IMR-90 (cell line): ENCODE measurements around the gene SOX12. TPM values are rescaled to one million over a fixed set of nuclear protein-coding genes. Genes with fewer than 3 reads are reported as not detected.

ENCODE experiments used
- ATAC-seq: fragments of 200-7000 bp; cut with Tn5 transposase; 2 replicates; pipeline ENCODE4 v1.9.1; 2020; ENCODE audit warnings: low read depth, mild to moderate bottlenecking, moderate library complexity
- BruUV-seq: library from RNA; stranded (reverse); fragments of 400-500 nt; replicated peaks from 2 replicates; lab custom pipeline; 2021; lab: Mats Ljungman, UMichigan
- CTCF ChIA-PET: fragments of 300-600 bp; formaldehyde crosslinking; extraction: SDS; loops from one replicate; lab custom pipeline; 2021; ENCODE audit warnings: antibody characterized with exemption; lab: Yijun Ruan, JAX
- POLR2A ChIA-PET: fragments of 300-600 bp; sonication (Branson Sonifier 250); formaldehyde crosslinking; loops from one replicate; lab custom pipeline; 2022; ENCODE audit warnings: antibody characterized with exemption; ENCODE audit not compliant: unreplicated experiment; lab: Charles Lee
- DNase-seq: peaks from one replicate; pipeline ENCODE4 v3.0.0; 2013
- H2AFZ ChIP-seq: replicated peaks from 2 replicates; pipeline ENCODE3; 2013; ENCODE audit warnings: low read length, mild to moderate bottlenecking; ENCODE audit not compliant: poor library complexity
- H2AK5ac ChIP-seq: 2 replicates; pipeline ENCODE4 v1.6.1; 2013; ENCODE audit warnings: low read depth, low read length, inconsistent platforms
- H2AK9ac ChIP-seq: replicated peaks from 2 replicates; pipeline ENCODE3; 2013; ENCODE audit warnings: mild to moderate bottlenecking, low read depth, low read length, moderate library complexity; ENCODE audit not compliant: poor library complexity
- H2BK120ac ChIP-seq: 2 replicates; pipeline ENCODE4 v1.6.1; 2013; ENCODE audit warnings: low read depth, low read length, inconsistent platforms
- H2BK15ac ChIP-seq: 3 replicates; pipeline ENCODE4 v1.6.1; 2013; ENCODE audit warnings: low read depth, low read length, inconsistent platforms
- H2BK20ac ChIP-seq: 2 replicates; pipeline ENCODE4 v1.6.1; 2013; ENCODE audit warnings: low read depth, mild to moderate bottlenecking, inconsistent platforms, low read length, moderate library complexity
- H2BK5ac ChIP-seq: 2 replicates; pipeline ENCODE4 v1.6.1; 2013; ENCODE audit warnings: mild to moderate bottlenecking, low read depth, low read length, inconsistent platforms; ENCODE audit not compliant: poor library complexity, severe bottlenecking
- H3K14ac ChIP-seq: replicated peaks from 2 replicates; pipeline ENCODE4 v1.6.1; 2013; ENCODE audit warnings: low read depth, low read length, inconsistent platforms
- H3K18ac ChIP-seq: 2 replicates; pipeline ENCODE4 v1.6.1; 2013; ENCODE audit warnings: low read depth, low read length, control low read depth
- H3K23ac ChIP-seq: 2 replicates; pipeline ENCODE4 v1.6.1; 2013; ENCODE audit warnings: low read depth, low read length, inconsistent platforms
- H3K27ac ChIP-seq: 2 replicates; pipeline ENCODE4 v1.5.1; 2013; ENCODE audit warnings: mild to moderate bottlenecking, control low read depth, low read length; ENCODE audit not compliant: insufficient read depth
- H3K27me3 ChIP-seq: 2 replicates; pipeline ENCODE4 v1.6.1; 2013; ENCODE audit warnings: low read length; ENCODE audit not compliant: control insufficient read depth, insufficient read depth
- H3K36me3 ChIP-seq: 2 replicates; pipeline ENCODE4 v1.6.1; 2013; ENCODE audit warnings: low read length, mixed read lengths; ENCODE audit not compliant: control insufficient read depth, insufficient read depth
- H3K4ac ChIP-seq: 2 replicates; pipeline ENCODE4 v1.6.1; 2013; ENCODE audit warnings: low read depth, low read length, inconsistent platforms
- H3K4me1 ChIP-seq: 2 replicates; pipeline ENCODE4 v1.6.1; 2013; ENCODE audit warnings: low read length, mixed read lengths; ENCODE audit not compliant: control insufficient read depth, insufficient read depth
- H3K4me2 ChIP-seq: 2 replicates; pipeline ENCODE4 v1.6.1; 2013; ENCODE audit warnings: low read depth, mild to moderate bottlenecking, control low read depth, low read length, moderate library complexity
- H3K4me3 ChIP-seq: 2 replicates; pipeline ENCODE4 v1.5.1; 2013; ENCODE audit warnings: low read depth, mild to moderate bottlenecking, control low read depth, low read length, moderate library complexity; ENCODE audit not compliant: insufficient read depth
- H3K56ac ChIP-seq: 2 replicates; pipeline ENCODE4 v1.6.1; 2013; ENCODE audit warnings: low read length, inconsistent platforms; ENCODE audit not compliant: insufficient read depth; ENCODE audit errors: extremely low read depth
- H3K79me1 ChIP-seq, 2 experiments: 2 replicates each; pipeline ENCODE4 v1.6.1; 2013; ENCODE audit warnings: low read length in 2 of 2, inconsistent platforms in 1 of 2, low read depth in 1 of 2
- H3K9ac ChIP-seq: 2 replicates; pipeline ENCODE4 v1.6.1; 2013; ENCODE audit warnings: low read depth, low read length, control low read depth
- H3K9me1 ChIP-seq: 2 replicates; pipeline ENCODE4 v1.6.1; 2013; ENCODE audit warnings: low read length, inconsistent platforms; ENCODE audit not compliant: insufficient read depth
- H3K9me3 ChIP-seq: 2 replicates; pipeline ENCODE4 v1.6.1; 2013; ENCODE audit warnings: low read length; ENCODE audit not compliant: control insufficient read depth, insufficient read depth
- H4K20me1 ChIP-seq: 2 replicates; pipeline ENCODE4 v1.6.1; 2013; ENCODE audit warnings: low read length, inconsistent platforms; ENCODE audit not compliant: insufficient read depth
- H4K5ac ChIP-seq: 2 replicates; pipeline ENCODE4 v1.6.1; 2013; ENCODE audit warnings: mild to moderate bottlenecking, low read depth, low read length, control low read depth
- H4K8ac ChIP-seq, 2 experiments: 2 replicates each; pipeline ENCODE4 v1.6.1; 2013; ENCODE audit warnings: low read depth in 2 of 2, low read length in 2 of 2, control low read depth in 1 of 2, inconsistent platforms in 1 of 2
- H4K91ac ChIP-seq: 2 replicates; pipeline ENCODE4 v1.6.1; 2013; ENCODE audit warnings: low read depth, low read length, inconsistent platforms; ENCODE audit not compliant: insufficient read depth
- BHLHE40 ChIP-seq: fragments of 150-350 bp; IDR thresholded peaks from 2 replicates; pipeline ENCODE4 v1.6.1; 2016; ENCODE audit warnings: mild to moderate bottlenecking, low read depth, low read length
- CEBPB ChIP-seq: IDR thresholded peaks from 2 replicates; pipeline ENCODE4 v1.6.1; 2012; ENCODE audit warnings: low read depth, low read length, improper control_type of control experiment
- CHD1 ChIP-seq: IDR thresholded peaks from 2 replicates; pipeline ENCODE4 v1.6.1; 2012; ENCODE audit warnings: low read depth, low read length, improper control_type of control experiment
- FOS ChIP-seq: fragments of 150-350 bp; IDR thresholded peaks from 2 replicates; pipeline ENCODE4 v1.6.1; 2016; ENCODE audit warnings: low read depth, low read length
- MAFK ChIP-seq: IDR thresholded peaks from 2 replicates; pipeline ENCODE4 v1.6.1; 2012; ENCODE audit warnings: low read depth, low read length, improper control_type of control experiment
- MAZ ChIP-seq: IDR thresholded peaks from 2 replicates; pipeline ENCODE4 v1.6.1; 2012; ENCODE audit warnings: low read depth, mild to moderate bottlenecking, low read length, improper control_type of control experiment, moderate library complexity, borderline replicate concordance
- MXI1 ChIP-seq: IDR thresholded peaks from 2 replicates; pipeline ENCODE4 v1.6.1; 2012; ENCODE audit warnings: low read depth, mild to moderate bottlenecking, low read length, moderate library complexity, borderline replicate concordance
- NFE2L2 ChIP-seq: fragments of 150-350 bp; IDR thresholded peaks from 2 replicates; pipeline ENCODE4 v1.6.1; 2016; ENCODE audit warnings: low read depth, mild to moderate bottlenecking, low read length
- POLR2A ChIP-seq: IDR thresholded peaks from 2 replicates; pipeline ENCODE4 v1.6.1; 2012; ENCODE audit warnings: mild to moderate bottlenecking, low read depth, low read length
- RAD21 ChIP-seq: IDR thresholded peaks from 2 replicates; pipeline ENCODE4 v1.6.1; 2012; ENCODE audit warnings: low read length, improper control_type of control experiment
- RCOR1 ChIP-seq: IDR thresholded peaks from 2 replicates; pipeline ENCODE4 v1.6.1; 2012; ENCODE audit warnings: mild to moderate bottlenecking, low read length, improper control_type of control experiment; ENCODE audit not compliant: insufficient replicate concordance
- RFX5 ChIP-seq: IDR thresholded peaks from 2 replicates; pipeline ENCODE4 v1.8.0; 2012; ENCODE audit warnings: low read depth, mild to moderate bottlenecking, low read length, moderate library complexity
- SMC3 ChIP-seq: fragments of 150-350 bp; IDR thresholded peaks from 2 replicates; pipeline ENCODE4 v1.6.1; 2016; ENCODE audit warnings: low read depth, mild to moderate bottlenecking, antibody characterized with exemption, low read length, moderate library complexity
- WGBS, 2 experiments: methylation state at CpG; one replicate each; pipeline versions ENCODE4 v1.1.5 to v1.1.7; 2013; ENCODE audit warnings: missing lambda C conversion rate in 2 of 2; ENCODE audit not compliant: insufficient read length in 1 of 2; ENCODE audit errors: extremely low coverage in 2 of 2; 5-methylcytosine and 5-hydroxymethylcytosine counted together
- dilution Hi-C: fragments of 300-500 bp; cut with HindIII; formaldehyde crosslinking; loops from one replicate; pipeline ENCODE4 v1.14.3; 2018; ENCODE audit warnings: low sequenced_read_pairs; ENCODE audit not compliant: unreplicated experiment
- in situ Hi-C: fragments of 300-500 bp; cut with MboI; formaldehyde crosslinking; loops from 3 replicates; pipeline ENCODE4 v1.14.3; 2019; ENCODE audit warnings: low sequenced_read_pairs, inconsistent platforms, mixed read lengths
- intact Hi-C: fragments of 100-400 bp; cut with micrococcal nuclease; formaldehyde crosslinking; loops from 2 replicates; pipeline ENCODE4 v1.10.0; 2022
- polyA plus RNA-seq, 3 experiments: library from polyadenylated mRNA; depleted of rRNA; stranded (reverse); fragments of >200 nt; gene quantifications; 2 replicates each; pipeline ENCODE4 v1.2.3, GENCODE V29; 2012; ENCODE audit warnings: low replicate concordance in 1 of 3
- total RNA-seq: library from RNA; depleted of rRNA; stranded (reverse); fragments of >200 nt; gene quantifications from 2 replicates; pipeline ENCODE4 v1.2.3, GENCODE V29; 2012
- TF ChIP-seq, protein P1 (sequence below): conservative IDR thresholded peaks from 2 replicates; pipeline ENCODE4 v1.5.1; 2012; ENCODE audit warnings: mild to moderate bottlenecking, low read depth, low read length, improper control_type of control experiment
- TF ChIP-seq, protein P2 (sequence below): fragments of 150-350 bp; IDR thresholded peaks from 2 replicates; pipeline ENCODE4 v1.6.1; 2016; ENCODE audit warnings: low read depth, mild to moderate bottlenecking, low read length, moderate library complexity, borderline replicate concordance
- TF ChIP-seq, protein P3 (sequence below): fragments of 150-350 bp; IDR thresholded peaks from 2 replicates; pipeline ENCODE4 v1.6.1; 2017; ENCODE audit warnings: mild to moderate bottlenecking, antibody characterized with exemption, low read length, low read depth

Gene SOX12
- total and polyA plus RNA-seq, 2 of the 4 experiments (the other 2 are of a cell fraction), result 1.1 to 6.2 TPM

DNA sequence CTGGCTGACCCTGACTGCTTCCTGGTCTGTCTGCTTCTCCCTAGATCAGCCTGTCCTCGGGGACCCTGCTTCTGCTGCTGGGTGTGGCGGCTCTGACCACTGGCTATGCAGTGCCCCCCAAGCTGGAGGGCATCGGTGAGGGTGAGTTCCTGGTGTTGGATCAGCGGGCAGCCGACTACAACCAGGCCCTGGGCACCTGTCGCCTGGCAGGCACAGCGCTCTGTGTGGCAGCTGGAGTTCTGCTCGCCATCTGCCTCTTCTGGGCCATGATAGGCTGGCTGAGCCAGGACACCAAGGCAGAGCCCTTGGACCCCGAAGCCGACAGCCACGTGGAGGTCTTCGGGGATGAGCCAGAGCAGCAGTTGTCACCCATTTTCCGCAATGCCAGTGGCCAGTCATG is 27.8 kb downstream of the SOX12 start:
- Histone ChIP-seq H2AFZ (no peak overlapping the region), H4K5ac (no peak overlapping the region), H2AK9ac (peak overlapping the region; percentile 50), H3K18ac (no peak overlapping the region), H3K79me1 (peaks cover 0 to 18% of the 10 kb centered on the region in 2 experiments; a peak in 3 of 4 replicates), H2BK5ac (no peak overlapping the region), H3K27ac (no peak overlapping the region), H3K27me3 (no peaks in the 10 kb centered on the region), H2BK120ac (no peak overlapping the region), H3K9me3 (no peaks in the 10 kb centered on the region), H3K23ac (no peak overlapping the region), H2BK20ac (no peak overlapping the region), H4K8ac (no peak overlapping the region), H3K4me3 (no peak overlapping the region), H2BK15ac (no peak overlapping the region), H3K36me3 (peaks cover 14% of the 10 kb centered on the region), H3K9ac (no peak overlapping the region), H3K9me1 (0 out of 2 replicates have a peak, but pooled peaks cover 6% of the 10 kb centered on the region), H3K56ac (no peak overlapping the region), H3K14ac (no peak overlapping the region), H3K4me2 (no peak overlapping the region), H2AK5ac (no peak overlapping the region), H3K4ac (no peak overlapping the region), H4K91ac (no peak overlapping the region), H3K4me1 (peaks cover 5% of the 10 kb centered on the region), H4K20me1 (peaks cover 4% of the 10 kb centered on the region; the same call in 1 of the 2 replicates)
- BruUV-seq, result no TSS peak
- intact Hi-C loops, result loop anchor here (5.0 kb wide), 1 partner anchor 189 kb away; the partner anchor contains the start of gene CSNK2A1
- in situ Hi-C loops, result loop anchor here (5.0 to 10.0 kb wide), 4 partner anchors 79 to 382 kb away; partner anchors contain the start of gene SRXN1
- ATAC-seq (no peak), DNase-seq (no peak)
- ChIA-PET CTCF (interaction anchor here (0.7 to 0.8 kb wide), 2 partner anchors 107 to 314 kb away, joined by 3 read pairs; no protein-coding TSS in a partner anchor), POLR2A (no interaction called here)
- no peak for TF ChIP-seq CHD1
- TF ChIP-seq FOS, result no peak
- TF ChIP-seq, protein P1, sequence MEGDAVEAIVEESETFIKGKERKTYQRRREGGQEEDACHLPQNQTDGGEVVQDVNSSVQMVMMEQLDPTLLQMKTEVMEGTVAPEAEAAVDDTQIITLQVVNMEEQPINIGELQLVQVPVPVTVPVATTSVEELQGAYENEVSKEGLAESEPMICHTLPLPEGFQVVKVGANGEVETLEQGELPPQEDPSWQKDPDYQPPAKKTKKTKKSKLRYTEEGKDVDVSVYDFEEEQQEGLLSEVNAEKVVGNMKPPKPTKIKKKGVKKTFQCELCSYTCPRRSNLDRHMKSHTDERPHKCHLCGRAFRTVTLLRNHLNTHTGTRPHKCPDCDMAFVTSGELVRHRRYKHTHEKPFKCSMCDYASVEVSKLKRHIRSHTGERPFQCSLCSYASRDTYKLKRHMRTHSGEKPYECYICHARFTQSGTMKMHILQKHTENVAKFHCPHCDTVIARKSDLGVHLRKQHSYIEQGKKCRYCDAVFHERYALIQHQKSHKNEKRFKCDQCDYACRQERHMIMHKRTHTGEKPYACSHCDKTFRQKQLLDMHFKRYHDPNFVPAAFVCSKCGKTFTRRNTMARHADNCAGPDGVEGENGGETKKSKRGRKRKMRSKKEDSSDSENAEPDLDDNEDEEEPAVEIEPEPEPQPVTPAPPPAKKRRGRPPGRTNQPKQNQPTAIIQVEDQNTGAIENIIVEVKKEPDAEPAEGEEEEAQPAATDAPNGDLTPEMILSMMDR, result no peak
- no peak for TF ChIP-seq RCOR1
- no peak for TF ChIP-seq POLR2A
- TF ChIP-seq RFX5, result no peak
- no peak for TF ChIP-seq NFE2L2
- no peak for TF ChIP-seq MAFK
- no peak for TF ChIP-seq SMC3
- TF ChIP-seq MAZ, result no peak
- TF ChIP-seq, protein P2, sequence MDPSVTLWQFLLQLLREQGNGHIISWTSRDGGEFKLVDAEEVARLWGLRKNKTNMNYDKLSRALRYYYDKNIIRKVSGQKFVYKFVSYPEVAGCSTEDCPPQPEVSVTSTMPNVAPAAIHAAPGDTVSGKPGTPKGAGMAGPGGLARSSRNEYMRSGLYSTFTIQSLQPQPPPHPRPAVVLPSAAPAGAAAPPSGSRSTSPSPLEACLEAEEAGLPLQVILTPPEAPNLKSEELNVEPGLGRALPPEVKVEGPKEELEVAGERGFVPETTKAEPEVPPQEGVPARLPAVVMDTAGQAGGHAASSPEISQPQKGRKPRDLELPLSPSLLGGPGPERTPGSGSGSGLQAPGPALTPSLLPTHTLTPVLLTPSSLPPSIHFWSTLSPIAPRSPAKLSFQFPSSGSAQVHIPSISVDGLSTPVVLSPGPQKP, result no peak
- TF ChIP-seq BHLHE40, result no peak
- no peak for TF ChIP-seq CEBPB
- TF ChIP-seq, protein P3, sequence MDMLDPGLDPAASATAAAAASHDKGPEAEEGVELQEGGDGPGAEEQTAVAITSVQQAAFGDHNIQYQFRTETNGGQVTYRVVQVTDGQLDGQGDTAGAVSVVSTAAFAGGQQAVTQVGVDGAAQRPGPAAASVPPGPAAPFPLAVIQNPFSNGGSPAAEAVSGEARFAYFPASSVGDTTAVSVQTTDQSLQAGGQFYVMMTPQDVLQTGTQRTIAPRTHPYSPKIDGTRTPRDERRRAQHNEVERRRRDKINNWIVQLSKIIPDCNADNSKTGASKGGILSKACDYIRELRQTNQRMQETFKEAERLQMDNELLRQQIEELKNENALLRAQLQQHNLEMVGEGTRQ, result no peak
- no peak for TF ChIP-seq MXI1
- TF ChIP-seq RAD21, result no peak
- WGBS, 2 experiments, result 93% methylated on average over 13 of the region's 13 CpGs; no CpG with 5 or more reads in 1 of the 2 experiments
- dilution Hi-C loops, result no loop called here
